Liver (tissue), 9 donors: ENCODE data around the gene FOXJ2. TPM values are rescaled to one million over a fixed set of nuclear protein-coding genes. Genes with fewer than 3 reads are reported as not detected.

Experiments used
- DNase-seq: peaks from one replicate; pipeline ENCODE4 v3.0.0-alpha.2; 2017; ENCODE audit warnings: low spot score
- H3K27ac ChIP-seq, 2 donors: one replicate each; pipeline ENCODE4 v1.7.0; 2013; ENCODE audit warnings: inconsistent platforms in 2 of 2, low read length in 2 of 2, control low read depth in 1 of 2, low read depth in 1 of 2, mild to moderate bottlenecking in 1 of 2
- H3K27me3 ChIP-seq, 4 donors: one replicate each; pipeline versions ENCODE4 v1.6.1 to v1.7.0; 2013; ENCODE audit warnings: low read length in 3 of 4, inconsistent platforms in 1 of 4, mild to moderate bottlenecking in 1 of 4, moderate library complexity in 1 of 4; ENCODE audit not compliant: control insufficient read depth in 4 of 4, insufficient read depth in 4 of 4
- H3K36me3 ChIP-seq, 4 donors: one replicate each; pipeline versions ENCODE4 v1.6.1 to v1.7.0; 2013; ENCODE audit warnings: low read length in 3 of 4, mild to moderate bottlenecking in 3 of 4, low read depth in 1 of 4, moderate library complexity in 1 of 4; ENCODE audit not compliant: control insufficient read depth in 4 of 4, insufficient read depth in 3 of 4
- H3K4me1 ChIP-seq, 4 donors: one replicate each; pipeline versions ENCODE4 v1.6.1 to v1.7.0; 2013; ENCODE audit warnings: low read length in 3 of 4, mild to moderate bottlenecking in 3 of 4, moderate library complexity in 1 of 4; ENCODE audit not compliant: control insufficient read depth in 4 of 4, insufficient read depth in 4 of 4
- H3K4me3 ChIP-seq, 3 donors: one replicate each; pipeline versions ENCODE4 v1.6.1 to v1.7.0; 2013; ENCODE audit warnings: low read length in 3 of 3, control low read depth in 1 of 3, low read depth in 1 of 3, mild to moderate bottlenecking in 1 of 3
- H3K9ac ChIP-seq, 2 donors: one replicate each; pipeline ENCODE4 v1.7.0; 2013; ENCODE audit warnings: low read length in 2 of 2, mild to moderate bottlenecking in 2 of 2, moderate library complexity in 2 of 2, control low read depth in 1 of 2, low read depth in 1 of 2
- H3K9me3 ChIP-seq, 4 donors: one replicate each; pipeline versions ENCODE4 v1.6.1 to v1.7.0; 2013; ENCODE audit warnings: low read length in 3 of 4; ENCODE audit not compliant: control insufficient read depth in 4 of 4
- EGR1 ChIP-seq, 2 donors: IDR thresholded peaks; 2 replicates each; pipeline ENCODE4 v1.6.1; 2016 to 2018; ENCODE audit warnings: antibody characterized with exemption in 2 of 2, low read depth in 2 of 2
- FOXA1 ChIP-seq: IDR thresholded peaks from 2 replicates; pipeline ENCODE4 v1.6.1; 2016; ENCODE audit warnings: antibody characterized with exemption
- FOXA2 ChIP-seq: IDR thresholded peaks from 2 replicates; pipeline ENCODE4 v1.6.1; 2016; ENCODE audit warnings: antibody characterized with exemption
- HNF4A ChIP-seq, 2 donors: conservative IDR thresholded peaks; 2 replicates each; pipeline ENCODE4 v1.6.1; 2016; ENCODE audit warnings: antibody characterized with exemption in 2 of 2, mild to moderate bottlenecking in 2 of 2
- HNF4G ChIP-seq: IDR thresholded peaks from 2 replicates; pipeline ENCODE4 v1.6.1; 2016; ENCODE audit warnings: antibody characterized with exemption
- JUND ChIP-seq, 2 donors: IDR thresholded peaks; 2 replicates each; pipeline ENCODE4 v1.6.1; 2016; ENCODE audit warnings: antibody characterized with exemption in 2 of 2
- MAX ChIP-seq: IDR thresholded peaks from 2 replicates; pipeline ENCODE4 v1.6.1; 2016; ENCODE audit warnings: antibody characterized with exemption
- NR2F2 ChIP-seq: IDR thresholded peaks from 2 replicates; pipeline ENCODE4 v1.6.1; 2016; ENCODE audit warnings: antibody characterized with exemption
- RAD21 ChIP-seq, 2 donors: IDR thresholded peaks; 2 replicates each; pipeline ENCODE4 v1.6.1; 2016; ENCODE audit warnings: antibody characterized with exemption in 2 of 2, mild to moderate bottlenecking in 2 of 2
- RXRA ChIP-seq, 2 donors: IDR thresholded peaks; 2 replicates each; pipeline ENCODE4 v1.6.1; 2017 to 2018; ENCODE audit warnings: antibody characterized with exemption in 2 of 2, mild to moderate bottlenecking in 1 of 2
- SP1 ChIP-seq: IDR thresholded peaks from 2 replicates; pipeline ENCODE4 v1.6.1; 2018; ENCODE audit warnings: antibody characterized with exemption, mild to moderate bottlenecking
- TAF1 ChIP-seq: conservative IDR thresholded peaks from 2 replicates; pipeline ENCODE4 v1.6.1; 2016; ENCODE audit warnings: antibody characterized with exemption, mild to moderate bottlenecking
- YY1 ChIP-seq: IDR thresholded peaks from 2 replicates; pipeline ENCODE4 v1.6.1; 2016; ENCODE audit warnings: antibody characterized with exemption, mild to moderate bottlenecking
- WGBS: extraction: QIAGEN DNeasy Blood & Tissue Kit; methylation state at CpG from one replicate; pipeline ENCODE4 v1.1.7; 2013; 5-methylcytosine and 5-hydroxymethylcytosine counted together
- polyA plus RNA-seq, 2 donors: library from polyadenylated mRNA; stranded (reverse) in 1 of 2; unstranded in 1 of 2; fragments of 200-250 nt in 1 of 2; fragments of >200 nt in 1 of 2; fragmentation: Nextera tagmentation in 1 of 2; extraction: Ambion mirVana in 1 of 2; gene quantifications; one replicate each; pipeline versions ENCODE4 v1.2.1 to v1.2.3, GENCODE V29; 2013 to 2015
- total RNA-seq, 2 donors: library from RNA; depleted of rRNA; stranded (reverse); fragments of >200 nt; gene quantifications; one replicate each; pipeline ENCODE4 v1.2.3, GENCODE V29; 2014
- TF ChIP-seq, protein P1 (sequence below): IDR thresholded peaks from 2 replicates; pipeline ENCODE4 v1.6.1; 2016; ENCODE audit warnings: antibody characterized with exemption
- TF ChIP-seq, protein P2 (sequence below): fragments of 150-350 bp; IDR thresholded peaks from 2 replicates; pipeline ENCODE4 v1.5.1; 2017; ENCODE audit warnings: improper control_type of control experiment, low read depth, low read length; ENCODE audit not compliant: missing input control
- donor health status: healthy.
- donor health status: healthy.
- donor health status: healthy.
- donor health status: healthy.
- donor health status: healthy.

Gene FOXJ2
- total and polyA plus RNA-seq, 4 donors = 2.3 to 9.2 (median 3.7) TPM

DNA sequence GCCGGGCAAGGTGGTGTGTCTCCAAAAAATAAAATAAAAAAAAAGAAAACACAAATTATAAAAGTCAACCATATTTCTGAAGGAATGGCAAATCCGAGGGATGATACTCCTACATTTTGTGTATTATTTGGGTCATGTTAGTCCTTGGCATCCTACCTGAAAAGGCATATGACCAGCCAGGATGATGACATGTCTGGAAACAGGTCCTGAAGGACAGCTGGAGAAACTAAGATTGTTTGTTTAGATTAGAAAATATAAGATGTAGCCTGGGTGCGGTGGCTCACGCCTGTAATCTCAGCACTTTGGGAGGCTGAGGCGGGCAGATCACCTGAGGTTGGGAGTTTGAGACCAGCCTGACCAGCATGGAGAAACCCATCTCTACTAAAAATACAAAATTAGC is 47.6 kb upstream of the FOXJ2 start (continued):
- TF ChIP-seq, protein P1, sequence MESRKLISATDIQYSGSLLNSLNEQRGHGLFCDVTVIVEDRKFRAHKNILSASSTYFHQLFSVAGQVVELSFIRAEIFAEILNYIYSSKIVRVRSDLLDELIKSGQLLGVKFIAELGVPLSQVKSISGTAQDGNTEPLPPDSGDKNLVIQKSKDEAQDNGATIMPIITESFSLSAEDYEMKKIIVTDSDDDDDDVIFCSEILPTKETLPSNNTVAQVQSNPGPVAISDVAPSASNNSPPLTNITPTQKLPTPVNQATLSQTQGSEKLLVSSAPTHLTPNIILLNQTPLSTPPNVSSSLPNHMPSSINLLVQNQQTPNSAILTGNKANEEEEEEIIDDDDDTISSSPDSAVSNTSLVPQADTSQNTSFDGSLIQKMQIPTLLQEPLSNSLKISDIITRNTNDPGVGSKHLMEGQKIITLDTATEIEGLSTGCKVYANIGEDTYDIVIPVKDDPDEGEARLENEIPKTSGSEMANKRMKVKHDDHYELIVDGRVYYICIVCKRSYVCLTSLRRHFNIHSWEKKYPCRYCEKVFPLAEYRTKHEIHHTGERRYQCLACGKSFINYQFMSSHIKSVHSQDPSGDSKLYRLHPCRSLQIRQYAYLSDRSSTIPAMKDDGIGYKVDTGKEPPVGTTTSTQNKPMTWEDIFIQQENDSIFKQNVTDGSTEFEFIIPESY = no peak
- TF ChIP-seq RXRA (IDR thresholded peaks at IDR 0.05) (no peak), HNF4G (no peak), HNF4A (conservative IDR thresholded peaks at IDR 0.05) (no peak), JUND (IDR thresholded peaks at IDR 0.05) (no peak), YY1 (no peak), MAX (no peak), NR2F2 (no peak)

GRCh38 chr12:7985802-7986418 is 46.6 kb upstream of the FOXJ2 start:
- TF ChIP-seq NR2F2 = no peak
- no peak for TF ChIP-seq FOXA2
- peak in 1 of 2 donors; percentile 17 for TF ChIP-seq HNF4A (conservative IDR thresholded peaks at IDR 0.05)
- no peak for TF ChIP-seq SP1
- no peak for TF ChIP-seq RAD21 (IDR thresholded peaks at IDR 0.05)
- no peak for TF ChIP-seq RXRA (IDR thresholded peaks at IDR 0.05)
- no peaks in the 10 kb centered on the region for H3K4me1 ChIP-seq
- H3K27me3 ChIP-seq = no peaks in the 10 kb centered on the region
- no peak overlapping the region for H3K4me3 ChIP-seq
- H3K9ac ChIP-seq = no peak overlapping the region
- no peak overlapping the region for H3K27ac ChIP-seq
- DNase-seq = no peak
- 79% methylated on average over 7 of the region's 7 CpGs for WGBS
- no peaks in the 10 kb centered on the region for H3K9me3 ChIP-seq
- H3K36me3 ChIP-seq = no peaks in the 10 kb centered on the region

DNA sequence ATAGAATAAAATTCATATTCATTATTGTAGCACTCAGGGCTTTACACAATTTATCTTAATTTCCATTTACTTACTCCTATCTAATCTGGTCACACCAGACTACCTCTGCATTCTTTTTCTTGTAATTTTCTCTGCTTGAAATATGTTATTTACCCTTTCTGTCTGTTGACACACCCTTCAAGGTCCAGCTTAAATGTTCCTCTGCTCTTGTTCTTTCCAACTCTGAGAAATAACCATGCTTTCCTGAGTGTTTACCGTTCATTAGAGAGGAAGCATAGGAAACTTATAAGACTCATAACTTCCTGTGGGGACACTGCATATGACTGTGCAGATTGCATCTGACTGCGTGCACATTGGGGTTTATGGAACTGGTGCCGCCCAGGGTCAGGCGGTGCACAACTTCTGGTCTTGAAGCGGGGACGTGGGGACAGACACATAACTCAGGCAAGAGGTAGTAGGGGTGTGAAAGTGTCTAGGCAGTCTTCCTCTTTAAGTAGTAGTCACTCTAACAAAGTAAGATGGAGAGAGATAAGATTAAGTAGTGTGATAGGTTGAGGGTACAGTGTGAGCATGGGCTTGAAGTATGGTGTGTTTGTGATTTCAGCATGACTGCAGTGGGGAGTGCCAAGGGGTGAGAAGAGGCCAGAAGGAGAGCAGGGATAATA is 42.6 kb upstream of the FOXJ2 start:
- peak in 1 of 2 donors; percentile 10 for TF ChIP-seq RAD21 (IDR thresholded peaks at IDR 0.05)
- no peak for TF ChIP-seq TAF1
- peak; percentile 20 for TF ChIP-seq SP1
- Histone ChIP-seq H3K27ac (peak overlapping the region; percentile 25 to 56), H3K4me1 (no peaks in the 10 kb centered on the region)

GRCh38 chr12:7991535-7991934 is 41.0 kb upstream of the FOXJ2 start:
- Histone ChIP-seq H3K4me3 (no peak overlapping the region), H3K9me3 (no peaks in the 10 kb centered on the region), H3K36me3 (no peaks in the 10 kb centered on the region), H3K9ac (no peak overlapping the region), H3K27ac (no peak overlapping the region), H3K27me3 (no peaks in the 10 kb centered on the region), H3K4me1 (no peaks in the 10 kb centered on the region)
- WGBS = 92% methylated on average over 1 of the region's 1 CpG
- no peak for DNase-seq
- no peak for TF ChIP-seq SP1
- TF ChIP-seq, protein P1 = no peak
- TF ChIP-seq RXRA (IDR thresholded peaks at IDR 0.05) = no peak
- TF ChIP-seq YY1 = no peak
- TF ChIP-seq EGR1 (IDR thresholded peaks at IDR 0.05; ENCODE audit: low read depth in 2 of 2) = no peak
- TF ChIP-seq HNF4G = no peak
- TF ChIP-seq, protein P2, sequence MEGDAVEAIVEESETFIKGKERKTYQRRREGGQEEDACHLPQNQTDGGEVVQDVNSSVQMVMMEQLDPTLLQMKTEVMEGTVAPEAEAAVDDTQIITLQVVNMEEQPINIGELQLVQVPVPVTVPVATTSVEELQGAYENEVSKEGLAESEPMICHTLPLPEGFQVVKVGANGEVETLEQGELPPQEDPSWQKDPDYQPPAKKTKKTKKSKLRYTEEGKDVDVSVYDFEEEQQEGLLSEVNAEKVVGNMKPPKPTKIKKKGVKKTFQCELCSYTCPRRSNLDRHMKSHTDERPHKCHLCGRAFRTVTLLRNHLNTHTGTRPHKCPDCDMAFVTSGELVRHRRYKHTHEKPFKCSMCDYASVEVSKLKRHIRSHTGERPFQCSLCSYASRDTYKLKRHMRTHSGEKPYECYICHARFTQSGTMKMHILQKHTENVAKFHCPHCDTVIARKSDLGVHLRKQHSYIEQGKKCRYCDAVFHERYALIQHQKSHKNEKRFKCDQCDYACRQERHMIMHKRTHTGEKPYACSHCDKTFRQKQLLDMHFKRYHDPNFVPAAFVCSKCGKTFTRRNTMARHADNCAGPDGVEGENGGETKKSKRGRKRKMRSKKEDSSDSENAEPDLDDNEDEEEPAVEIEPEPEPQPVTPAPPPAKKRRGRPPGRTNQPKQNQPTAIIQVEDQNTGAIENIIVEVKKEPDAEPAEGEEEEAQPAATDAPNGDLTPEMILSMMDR = no peak
- TF ChIP-seq FOXA2 = no peak
- TF ChIP-seq JUND (IDR thresholded peaks at IDR 0.05) = no peak
- no peak for TF ChIP-seq NR2F2
- TF ChIP-seq TAF1 = no peak
- TF ChIP-seq FOXA1 = no peak
- no peak for TF ChIP-seq HNF4A (conservative IDR thresholded peaks at IDR 0.05)

More for the DNA sequence above, 42.6 kb upstream of the FOXJ2 start:
- no peak for DNase-seq
- Histone ChIP-seq H3K9me3 (no peaks in the 10 kb centered on the region), H3K4me3 (no peak overlapping the region), H3K36me3 (no peaks in the 10 kb centered on the region), H3K9ac (no peak overlapping the region), H3K27me3 (no peaks in the 10 kb centered on the region)
- 54% methylated on average over 6 of the region's 6 CpGs for WGBS
